ENCODE results near the gene LAPTM5. TPM values are rescaled to one million over a fixed set of nuclear protein-coding genes. Genes with fewer than 3 reads are reported as not detected.

LAPTM5 gene
- total and polyA plus RNA-seq, 2 of the 13 experiments (the other 11 are each of a cell fraction or from before 2014, with no cell fraction given): 0.41 to 0.86 TPM

GRCh38 chr1:30782361-30783255, 25.0 kb upstream of the LAPTM5 start:
- ChIA-PET POLR2A (interaction anchor here (1.6 to 1.7 kb wide), 2 partner anchors 37 to 64 kb away, joined by 5 to 14 read pairs; no protein-coding TSS in a partner anchor), CTCF (ENCODE audit: low intra/inter-chr PET ratio, low total read pairs) (interaction anchor here (1.7 to 3.1 kb wide), 4 partner anchors 19 to 146 kb away, joined by 6 to 27 read pairs (median 16); no protein-coding TSS in a partner anchor)
- Histone ChIP-seq H2AFZ (ENCODE audit: low read length) (peak overlapping the region; percentile 70), H3K9ac (ENCODE audit: insufficient read depth, low read depth, low read length) (peak overlapping the region; percentile 26; the same call in 1 of the 2 replicates), H3K4me3 (replicated peaks in 1 of 3; ENCODE audit: insufficient read depth in 1 of 3, low read depth in 2 of 3, low read length in 3 of 3) (peak overlapping the region in 2 of 3 experiments; percentile 31 to 48; a peak in 4 of 6 replicates), H3K9me3 (ENCODE audit: low read length) (no peaks in the 10 kb centered on the region), H3K36me3 (replicated peaks in 1 of 2; ENCODE audit: control insufficient read depth in 1 of 2, insufficient read depth in 2 of 2, low read length in 2 of 2) (no peaks in the 10 kb centered on the region), H3K27ac (ENCODE audit: extremely low read length, insufficient read depth, low read length) (no peak overlapping the region), H3K4me2 (ENCODE audit: low read depth, low read length) (peak overlapping the region; percentile 78), H3K79me2 (ENCODE audit: insufficient read depth, low read length) (no peaks in the 10 kb centered on the region), H3K4me1 (ENCODE audit: insufficient read depth, low read length) (peaks cover 53% of the 10 kb centered on the region), H3K27me3 (ENCODE audit: control insufficient read depth in 1 of 2, insufficient read depth in 2 of 2, low read length in 2 of 2) (no peaks in the 10 kb centered on the region; a peak in 1 of 5 replicates), H4K20me1 (ENCODE audit: insufficient read depth, low read length) (no peaks in the 10 kb centered on the region)
- peak; percentile 74 for DNase-seq (ENCODE audit: low spot score)
- peak; percentile 15 for FAIRE-seq
- peak; percentile 88 for ATAC-seq
- in situ Hi-C loops (cut with HindIII; ENCODE audit: extremely low pct_ligation_motif_present, low pct_unique_long_range_greater_than_20kb): no loop called here
- BruUV-seq (replicated peaks): no TSS peak
- intact Hi-C loops (cut with micrococcal nuclease; ENCODE audit: unreplicated experiment): loop anchor here (1.0 to 2.0 kb wide), 2 partner anchors 129 to 146 kb away; no protein-coding TSS in a partner anchor
- WGBS (ENCODE audit: low lambda C conversion rate): 16% methylated on average over 5 of the region's 25 CpGs
- TF ChIP-seq NCOR1 (IDR thresholded peaks at IDR 0.05; ENCODE audit: borderline replicate concordance, low read length) (peak; percentile 79), KDM3A (CRISPR knock-in tag; IDR thresholded peaks at IDR 0.05; ENCODE audit: low read depth) (peak; percentile 42; the same call in 1 of the 2 replicates), HNF4A (CRISPR knock-in tag; IDR thresholded peaks at IDR 0.05) (peak; percentile 90), TEAD3 (CRISPR knock-in tag; optimal IDR thresholded peaks at IDR 0.05; ENCODE audit: borderline replicate concordance) (peak; percentile 45), DNMT3B (CRISPR knock-in tag; conservative IDR thresholded peaks at IDR 0.05) (no peak), ZNF782 (CRISPR knock-in tag; IDR thresholded peaks at IDR 0.05; ENCODE audit: borderline replicate concordance) (no peak), ZNF567 (CRISPR knock-in tag; IDR thresholded peaks at IDR 0.05; ENCODE audit: borderline replicate concordance) (no peak), RBFOX2 (IDR thresholded peaks at IDR 0.05; ENCODE audit: low read depth, low read length) (no peak), ZNF768 (CRISPR knock-in tag; IDR thresholded peaks at IDR 0.05) (peak; percentile 50; the same call in 1 of the 2 replicates), ZBTB38 (CRISPR knock-in tag; IDR thresholded peaks at IDR 0.05) (0 out of 2 replicates have a peak, but pooled peaks have one; percentile 4), ZBTB7A (CRISPR knock-in tag; IDR thresholded peaks at IDR 0.05) (peak; percentile 71), HOXA3 (CRISPR knock-in tag; IDR thresholded peaks at IDR 0.05) (peak; percentile 8; the same call in 1 of the 2 replicates), XRCC5 (optimal IDR thresholded peaks at IDR 0.05; ENCODE audit: low read length) (peak; percentile 52)
- TF ChIP-seq, protein P1, sequence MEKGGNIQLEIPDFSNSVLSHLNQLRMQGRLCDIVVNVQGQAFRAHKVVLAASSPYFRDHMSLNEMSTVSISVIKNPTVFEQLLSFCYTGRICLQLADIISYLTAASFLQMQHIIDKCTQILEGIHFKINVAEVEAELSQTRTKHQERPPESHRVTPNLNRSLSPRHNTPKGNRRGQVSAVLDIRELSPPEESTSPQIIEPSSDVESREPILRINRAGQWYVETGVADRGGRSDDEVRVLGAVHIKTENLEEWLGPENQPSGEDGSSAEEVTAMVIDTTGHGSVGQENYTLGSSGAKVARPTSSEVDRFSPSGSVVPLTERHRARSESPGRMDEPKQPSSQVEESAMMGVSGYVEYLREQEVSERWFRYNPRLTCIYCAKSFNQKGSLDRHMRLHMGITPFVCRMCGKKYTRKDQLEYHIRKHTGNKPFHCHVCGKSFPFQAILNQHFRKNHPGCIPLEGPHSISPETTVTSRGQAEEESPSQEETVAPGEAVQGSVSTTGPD (CRISPR knock-in tag; IDR thresholded peaks at IDR 0.05): peak; percentile 67; the same call in 1 of the 2 replicates
- TF ChIP-seq, protein P2, sequence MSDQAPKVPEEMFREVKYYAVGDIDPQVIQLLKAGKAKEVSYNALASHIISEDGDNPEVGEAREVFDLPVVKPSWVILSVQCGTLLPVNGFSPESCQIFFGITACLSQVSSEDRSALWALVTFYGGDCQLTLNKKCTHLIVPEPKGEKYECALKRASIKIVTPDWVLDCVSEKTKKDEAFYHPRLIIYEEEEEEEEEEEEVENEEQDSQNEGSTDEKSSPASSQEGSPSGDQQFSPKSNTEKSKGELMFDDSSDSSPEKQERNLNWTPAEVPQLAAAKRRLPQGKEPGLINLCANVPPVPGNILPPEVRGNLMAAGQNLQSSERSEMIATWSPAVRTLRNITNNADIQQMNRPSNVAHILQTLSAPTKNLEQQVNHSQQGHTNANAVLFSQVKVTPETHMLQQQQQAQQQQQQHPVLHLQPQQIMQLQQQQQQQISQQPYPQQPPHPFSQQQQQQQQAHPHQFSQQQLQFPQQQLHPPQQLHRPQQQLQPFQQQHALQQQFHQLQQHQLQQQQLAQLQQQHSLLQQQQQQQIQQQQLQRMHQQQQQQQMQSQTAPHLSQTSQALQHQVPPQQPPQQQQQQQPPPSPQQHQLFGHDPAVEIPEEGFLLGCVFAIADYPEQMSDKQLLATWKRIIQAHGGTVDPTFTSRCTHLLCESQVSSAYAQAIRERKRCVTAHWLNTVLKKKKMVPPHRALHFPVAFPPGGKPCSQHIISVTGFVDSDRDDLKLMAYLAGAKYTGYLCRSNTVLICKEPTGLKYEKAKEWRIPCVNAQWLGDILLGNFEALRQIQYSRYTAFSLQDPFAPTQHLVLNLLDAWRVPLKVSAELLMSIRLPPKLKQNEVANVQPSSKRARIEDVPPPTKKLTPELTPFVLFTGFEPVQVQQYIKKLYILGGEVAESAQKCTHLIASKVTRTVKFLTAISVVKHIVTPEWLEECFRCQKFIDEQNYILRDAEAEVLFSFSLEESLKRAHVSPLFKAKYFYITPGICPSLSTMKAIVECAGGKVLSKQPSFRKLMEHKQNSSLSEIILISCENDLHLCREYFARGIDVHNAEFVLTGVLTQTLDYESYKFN (CRISPR knock-in tag; conservative IDR thresholded peaks at IDR 0.05): peak; percentile 67
- TF ChIP-seq, protein P3, sequence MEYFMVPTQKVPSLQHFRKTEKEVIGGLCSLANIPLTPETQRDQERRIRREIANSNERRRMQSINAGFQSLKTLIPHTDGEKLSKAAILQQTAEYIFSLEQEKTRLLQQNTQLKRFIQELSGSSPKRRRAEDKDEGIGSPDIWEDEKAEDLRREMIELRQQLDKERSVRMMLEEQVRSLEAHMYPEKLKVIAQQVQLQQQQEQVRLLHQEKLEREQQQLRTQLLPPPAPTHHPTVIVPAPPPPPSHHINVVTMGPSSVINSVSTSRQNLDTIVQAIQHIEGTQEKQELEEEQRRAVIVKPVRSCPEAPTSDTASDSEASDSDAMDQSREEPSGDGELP (IDR thresholded peaks at IDR 0.05; ENCODE audit: borderline replicate concordance, low read depth): peak; percentile 33; the same call in 1 of the 2 replicates

Measured in HepG2 (cell line).